NCI-H82 (cell line): ENCODE data around the gene ETV7.
"Not testable (repeated sequence)": the region's sequence is repeated elsewhere in the genome, so short reads cannot be mapped to it uniquely, and the experiment has no call there.

Experiments used
- DNase-seq: peaks from one replicate; lab custom pipeline; 2025; lab: John Stamatoyannopoulos, UW

The ETV7 gene

DNA sequence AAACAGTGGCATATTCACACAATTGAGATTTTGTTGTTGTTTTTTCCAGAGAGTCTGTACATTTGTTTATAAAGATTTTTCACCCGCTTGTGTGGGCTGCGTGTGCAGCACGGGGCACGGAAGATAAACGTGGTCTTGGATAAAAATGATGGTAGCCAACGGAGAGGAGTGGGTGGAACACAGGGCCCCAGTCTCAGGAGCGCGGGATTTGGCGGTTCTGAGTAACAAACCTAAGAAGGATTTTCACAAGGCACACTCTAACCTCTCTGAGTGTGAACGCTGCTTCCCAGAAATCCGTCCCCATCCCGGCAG lies 47.2 kb downstream of the ETV7 start:
- DNase-seq = no peak

DNA sequence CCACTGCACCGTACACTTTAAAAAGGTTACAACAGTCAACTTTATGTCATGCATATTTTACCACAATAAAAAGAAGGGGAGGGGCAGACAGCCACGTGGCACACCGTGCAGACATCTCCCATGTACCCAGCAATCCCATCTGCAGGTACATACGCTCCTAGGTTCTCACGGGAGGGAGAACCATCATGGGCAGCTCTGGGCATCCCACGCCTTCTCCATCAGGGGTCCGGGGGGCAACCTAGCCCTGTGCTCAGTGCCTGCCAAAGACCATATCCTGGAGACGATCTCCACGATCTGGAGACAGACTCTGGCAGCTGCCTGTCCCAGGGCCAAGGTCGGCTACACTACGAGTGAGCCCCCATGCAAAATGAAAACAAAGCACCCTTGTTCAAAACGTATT lies 48.3 kb downstream of the ETV7 start:
- DNase-seq = no peak

DNA sequence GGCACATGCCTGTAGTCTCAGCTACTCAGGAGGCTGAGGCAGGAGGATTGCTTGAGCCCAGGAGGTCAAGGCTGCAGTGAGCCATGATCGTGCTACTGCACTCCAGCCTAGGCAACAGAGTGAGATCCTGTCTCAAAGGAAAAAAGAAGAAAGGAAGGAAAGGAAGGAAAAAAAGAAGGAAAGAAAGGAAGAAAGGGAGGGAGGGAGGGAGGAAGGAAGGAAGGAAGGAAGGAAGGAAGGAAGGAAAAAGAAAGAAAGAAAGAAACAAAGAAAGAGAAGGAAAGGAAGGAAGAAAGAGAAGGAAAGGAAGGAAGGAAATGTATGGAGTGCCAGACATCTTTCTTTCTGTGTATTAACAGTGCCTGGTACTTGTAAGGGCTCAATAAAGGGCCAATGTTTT lies 49.2 kb downstream of the ETV7 start:
- not testable (repeated sequence) for DNase-seq

DNA sequence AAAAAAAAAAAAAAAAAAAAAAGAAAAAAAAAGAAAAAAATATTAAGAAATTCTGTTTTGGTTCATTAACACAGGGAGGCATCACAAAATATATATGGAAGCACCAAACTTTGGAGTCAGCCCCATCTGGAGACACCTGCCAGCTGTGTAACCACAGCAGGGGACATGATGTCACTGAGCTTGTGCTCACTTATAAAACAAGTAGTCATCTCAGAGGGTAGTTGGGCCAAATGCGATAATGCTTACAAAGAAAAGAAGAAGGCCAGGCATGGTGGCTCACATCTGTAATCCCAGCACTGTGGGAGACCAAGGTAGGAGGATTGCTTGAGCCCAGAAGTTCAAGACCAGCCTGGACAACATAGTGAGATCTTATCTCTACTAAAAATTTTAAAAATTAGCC lies 49.7 kb downstream of the ETV7 start:
- DNase-seq = no peak

DNA sequence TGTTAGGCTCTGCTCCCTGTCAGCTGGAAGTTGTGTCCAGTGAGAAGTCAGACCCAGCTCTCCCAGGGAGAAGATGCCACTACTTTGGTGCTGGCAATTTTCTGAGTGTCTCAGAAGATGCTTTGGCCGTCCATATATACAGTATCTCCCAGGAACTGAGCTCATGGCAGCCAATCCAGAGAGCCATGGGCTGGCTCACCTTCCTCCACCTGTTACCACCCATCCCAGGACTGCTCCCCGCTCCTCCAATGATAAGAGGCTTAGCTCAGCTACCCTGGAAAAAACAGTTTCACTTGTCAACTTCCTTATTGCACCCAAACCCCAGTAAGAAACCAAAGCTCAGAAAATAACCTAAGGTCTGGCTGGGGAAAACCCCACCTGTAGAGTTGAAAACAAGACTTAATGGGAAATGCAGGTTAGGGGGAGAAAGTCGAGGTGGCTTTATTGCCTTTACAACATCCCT lies 50.7 kb downstream of the ETV7 start, which contains the start of gene BNIP5:
BNIP5 (minus strand) TSS at position 110 of the 463 bp plus-strand sequence. CDS start 6,198 bp downstream, outside the sequence.
- DNase-seq = no peak

DNA sequence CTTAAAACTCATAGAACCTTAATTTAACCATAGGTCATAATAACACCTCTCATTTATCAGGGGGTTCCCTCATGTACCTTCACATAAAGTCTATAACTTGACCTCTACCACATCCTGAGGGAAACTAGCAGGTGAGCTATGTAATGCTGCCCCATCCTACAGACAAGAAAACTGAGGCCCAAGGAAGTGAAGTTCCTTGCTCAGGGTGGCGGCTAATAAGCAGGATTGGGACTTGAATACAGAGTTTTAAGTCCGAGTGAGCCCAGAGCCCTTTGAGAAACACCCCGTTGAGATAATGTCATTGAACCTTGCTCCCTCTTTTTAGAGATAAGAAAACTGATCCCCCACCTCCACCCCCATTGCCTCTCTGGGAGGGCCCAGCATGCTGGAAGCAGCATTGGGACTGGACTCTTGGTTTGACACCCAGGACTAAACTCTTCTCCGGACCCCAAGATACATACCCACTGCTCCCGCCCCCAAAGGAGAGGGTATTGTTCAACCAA lies 51.2 kb downstream of the ETV7 start:
- DNase-seq = no peak

DNA sequence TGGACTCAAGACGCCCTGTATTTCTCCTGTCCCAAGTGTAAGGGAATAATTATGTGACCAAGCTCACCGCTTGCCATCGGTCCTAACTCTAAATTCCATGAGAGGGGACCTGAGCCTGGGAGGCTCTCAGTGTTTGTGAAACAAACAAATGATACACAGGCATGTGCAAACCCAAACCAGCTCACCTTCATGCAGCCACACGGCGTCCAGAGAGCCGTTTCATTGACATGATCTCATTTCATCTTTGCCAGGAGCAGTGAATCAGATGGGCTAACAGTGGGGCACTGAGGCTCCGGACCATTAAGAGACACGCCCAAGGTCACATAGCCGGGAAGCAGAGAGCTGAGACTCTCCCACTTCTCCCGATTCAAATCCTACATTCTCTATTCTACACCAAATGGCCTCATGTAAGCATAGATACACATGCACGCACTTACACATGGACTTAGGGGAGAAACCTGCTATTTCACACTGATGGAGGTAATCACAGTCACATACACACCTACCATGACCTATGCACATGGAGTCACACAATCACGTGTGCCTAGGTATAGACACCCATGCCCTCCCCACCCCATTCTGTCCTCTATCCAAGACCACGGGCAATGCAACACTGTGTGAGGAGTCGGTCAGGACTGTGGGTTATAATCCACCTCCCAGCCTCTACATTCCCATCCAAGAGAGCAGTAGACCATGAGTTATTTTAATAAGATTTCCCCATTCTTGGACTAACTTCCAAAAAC lies 51.8 kb downstream of the ETV7 start:
- DNase-seq = no peak

DNA sequence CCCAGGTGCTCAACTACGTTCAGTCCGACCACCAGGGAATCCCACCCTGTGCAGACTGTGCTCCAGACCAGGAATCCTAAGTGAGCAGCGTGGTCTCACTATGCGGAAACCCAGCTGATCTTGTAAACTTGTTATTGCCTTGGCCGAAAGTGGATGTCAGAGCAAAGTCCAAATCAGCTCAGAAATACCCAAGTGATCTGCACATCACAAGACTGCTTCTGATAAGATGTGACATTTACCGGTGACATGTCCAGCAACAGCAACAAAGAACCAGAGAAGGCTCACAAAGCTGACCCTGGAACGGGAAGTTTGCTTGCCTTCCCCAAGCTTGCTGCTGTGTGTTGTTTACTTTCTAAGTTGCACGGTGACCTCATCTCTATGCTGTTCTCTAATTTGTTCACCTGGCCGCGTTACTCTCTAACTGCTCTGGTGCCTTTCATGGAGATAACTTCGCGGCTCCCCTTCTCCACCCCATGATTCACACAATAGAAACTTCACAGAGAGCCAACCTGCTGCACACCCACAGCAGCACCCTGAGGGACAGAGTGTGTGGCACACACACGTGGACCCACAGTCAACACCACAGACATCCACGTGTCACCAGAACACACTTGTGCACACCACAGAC lies 52.5 kb downstream of the ETV7 start:
- no peak for DNase-seq

DNA sequence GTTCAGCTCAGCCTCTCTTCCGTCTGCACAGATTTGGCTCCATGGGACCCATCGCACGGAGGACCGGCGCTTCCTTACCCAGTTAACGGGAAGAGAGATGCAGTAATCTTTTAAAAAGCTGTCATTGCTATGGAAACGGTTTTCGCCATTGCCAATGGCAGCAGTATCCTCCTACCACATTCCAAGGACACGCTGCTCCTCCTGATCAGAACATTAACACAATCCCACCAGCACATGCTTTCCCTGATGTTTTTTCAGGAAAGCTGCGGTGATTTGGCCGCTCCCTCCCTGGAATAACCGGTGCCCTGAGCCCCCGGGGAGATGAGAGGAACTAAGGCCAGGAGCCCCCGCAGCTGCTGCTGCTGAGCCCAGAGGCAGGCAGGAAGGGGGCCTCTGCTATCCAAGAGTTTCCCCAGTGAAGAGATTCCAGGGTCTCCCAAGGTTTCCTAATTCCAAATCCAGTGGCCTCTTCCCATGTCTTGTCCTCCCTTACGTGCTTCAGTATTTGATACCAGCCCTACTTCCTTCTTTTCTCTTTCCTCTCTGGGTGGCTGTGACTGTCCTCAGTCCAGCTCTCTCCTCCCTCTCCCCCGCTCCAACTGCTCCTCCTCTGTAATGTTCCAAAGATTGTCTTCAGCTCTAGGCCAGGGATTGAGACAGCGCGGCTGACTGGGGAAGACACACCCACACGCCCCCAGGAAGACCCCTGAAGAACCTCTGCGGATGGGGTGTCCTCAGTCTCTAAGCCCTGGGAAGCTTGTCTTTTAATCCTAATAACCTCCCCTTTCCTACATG lies 53.3 kb downstream of the ETV7 start:
- DNase-seq = no peak

DNA sequence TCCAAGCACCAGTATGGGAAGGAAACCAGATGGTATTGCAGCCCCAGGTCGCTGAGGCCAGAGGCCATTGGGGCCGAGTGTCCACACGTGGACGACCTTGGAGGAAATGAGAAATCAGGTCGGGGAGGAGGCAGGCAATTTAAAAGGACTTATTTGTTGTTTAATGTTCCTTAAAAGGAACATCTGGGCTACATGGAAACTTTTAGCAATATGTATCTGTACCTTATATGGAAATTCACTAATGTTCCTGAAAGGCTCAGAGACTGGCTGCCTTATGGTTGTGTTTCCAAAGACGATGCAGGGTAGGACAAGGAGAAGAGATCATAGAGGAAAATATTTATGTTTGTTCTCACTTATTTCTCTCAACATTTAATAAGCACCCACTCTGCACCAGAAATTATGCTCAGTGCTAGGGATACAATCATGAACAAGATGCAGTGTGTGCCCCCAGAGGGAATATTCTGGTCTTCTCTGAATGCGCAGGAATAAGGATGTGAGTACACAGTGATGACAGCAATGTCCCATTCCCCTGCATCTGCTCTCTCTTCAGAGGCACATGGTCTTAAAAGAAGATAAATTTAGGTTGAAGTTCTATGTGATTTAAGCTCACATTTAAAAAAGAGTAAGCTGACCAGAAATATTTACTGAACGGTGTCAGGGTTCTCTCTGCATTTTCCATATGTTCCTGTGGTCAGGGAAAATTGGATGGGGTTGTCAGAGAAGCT lies 54.1 kb downstream of the ETV7 start:
- DNase-seq = no peak

DNA sequence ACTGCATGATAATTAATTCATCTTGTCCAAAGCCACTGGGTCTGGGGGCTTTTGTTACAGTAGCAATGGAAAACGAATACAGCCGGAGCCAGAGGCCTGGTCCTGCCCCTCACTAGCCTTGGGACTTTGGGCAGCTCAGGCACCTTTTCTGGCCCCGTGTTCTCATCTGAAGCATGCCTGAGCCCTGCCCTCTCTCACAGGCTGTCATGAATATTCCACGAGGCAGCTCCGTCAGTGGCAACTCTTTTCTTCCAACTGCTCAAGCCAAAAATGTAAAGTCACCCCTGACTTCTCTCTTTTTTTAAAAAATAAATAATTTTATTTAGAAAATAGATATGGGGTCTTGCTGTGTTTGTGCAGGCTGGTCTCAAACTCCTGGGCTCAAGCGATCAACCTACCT lies 56.1 kb downstream of the ETV7 start:
- DNase-seq = no peak

DNA sequence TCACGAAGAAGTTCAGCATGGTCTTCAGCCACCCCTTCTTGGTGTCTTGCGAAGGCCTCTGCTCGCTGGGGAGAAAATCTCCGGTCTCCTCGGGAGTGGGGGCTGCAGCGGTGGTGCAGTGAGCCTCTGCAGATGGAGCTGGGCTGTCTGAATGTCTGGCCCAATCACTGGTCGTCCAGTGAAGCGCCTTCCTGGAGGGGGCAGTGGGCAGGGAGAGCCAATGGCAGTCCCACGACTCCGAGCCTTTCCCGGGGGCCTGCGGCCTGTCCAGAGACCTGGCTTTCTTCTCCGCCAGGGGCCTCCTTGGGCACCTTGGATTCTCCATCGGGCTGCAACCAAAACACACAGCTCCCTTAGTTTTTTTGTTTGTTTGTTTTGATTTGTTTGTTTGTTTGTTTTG lies 57.1 kb downstream of the ETV7 start:
- no peak for DNase-seq

DNA sequence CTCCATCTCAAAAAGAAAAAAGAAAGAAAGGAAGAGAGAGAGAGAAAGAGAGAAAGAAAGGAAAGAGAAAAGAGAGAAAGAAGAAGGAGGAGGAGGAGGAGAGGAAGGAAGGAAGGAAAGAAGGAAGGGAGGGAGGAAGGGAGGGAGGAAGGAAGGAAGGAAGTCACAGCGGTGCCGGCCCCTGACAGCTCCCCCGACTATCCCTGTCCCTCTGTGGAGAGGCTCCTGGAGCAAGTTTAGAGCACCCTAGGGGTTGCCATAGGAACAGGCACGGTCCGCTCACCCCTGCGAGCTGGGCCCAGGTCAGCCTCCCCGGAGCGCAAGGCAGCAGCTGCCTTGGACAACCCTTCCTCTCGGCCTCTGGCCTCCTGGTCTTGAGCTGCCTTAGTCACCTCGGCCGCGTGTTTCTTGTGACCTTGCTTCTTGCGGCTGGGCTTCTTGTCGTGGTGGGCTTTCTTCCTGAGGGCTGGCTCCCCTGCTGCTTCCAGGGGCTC lies 57.6 kb downstream of the ETV7 start:
- no peak for DNase-seq

DNA sequence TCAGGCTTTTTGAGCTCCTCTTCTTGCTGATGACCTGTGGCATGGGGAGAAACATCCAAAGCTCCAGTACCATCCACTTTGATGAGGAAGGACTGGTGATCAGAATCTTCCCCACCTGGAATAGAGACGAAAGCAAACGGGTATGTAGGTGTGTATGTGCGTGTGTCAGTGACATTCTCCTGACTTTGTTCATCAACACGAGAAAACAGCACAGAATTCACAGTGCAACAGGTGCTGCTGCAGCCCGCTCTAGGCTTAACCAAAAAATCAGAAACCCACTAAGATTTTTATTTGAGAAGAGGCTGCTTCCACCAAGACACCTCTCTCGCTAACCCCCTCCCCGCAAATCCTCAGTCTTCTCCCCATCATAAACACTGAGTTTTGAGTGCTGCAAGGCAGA lies 58.9 kb downstream of the ETV7 start:
- no peak for DNase-seq

DNA sequence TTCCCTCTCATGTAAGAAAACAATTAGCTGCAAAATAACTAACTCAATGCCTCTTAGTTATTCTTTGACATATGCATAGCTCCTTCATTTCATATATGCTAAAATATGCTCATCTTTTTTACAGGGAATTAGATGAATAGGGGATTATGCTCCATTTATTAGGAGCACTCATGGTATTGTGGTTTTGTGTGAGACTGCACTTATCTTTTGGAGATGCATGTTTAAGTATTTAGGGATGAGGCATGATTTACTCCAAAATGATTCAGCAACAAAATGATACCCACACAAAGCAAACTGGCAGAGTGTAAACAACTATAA lies 59.6 kb downstream of the ETV7 start:
- DNase-seq = no peak

DNA sequence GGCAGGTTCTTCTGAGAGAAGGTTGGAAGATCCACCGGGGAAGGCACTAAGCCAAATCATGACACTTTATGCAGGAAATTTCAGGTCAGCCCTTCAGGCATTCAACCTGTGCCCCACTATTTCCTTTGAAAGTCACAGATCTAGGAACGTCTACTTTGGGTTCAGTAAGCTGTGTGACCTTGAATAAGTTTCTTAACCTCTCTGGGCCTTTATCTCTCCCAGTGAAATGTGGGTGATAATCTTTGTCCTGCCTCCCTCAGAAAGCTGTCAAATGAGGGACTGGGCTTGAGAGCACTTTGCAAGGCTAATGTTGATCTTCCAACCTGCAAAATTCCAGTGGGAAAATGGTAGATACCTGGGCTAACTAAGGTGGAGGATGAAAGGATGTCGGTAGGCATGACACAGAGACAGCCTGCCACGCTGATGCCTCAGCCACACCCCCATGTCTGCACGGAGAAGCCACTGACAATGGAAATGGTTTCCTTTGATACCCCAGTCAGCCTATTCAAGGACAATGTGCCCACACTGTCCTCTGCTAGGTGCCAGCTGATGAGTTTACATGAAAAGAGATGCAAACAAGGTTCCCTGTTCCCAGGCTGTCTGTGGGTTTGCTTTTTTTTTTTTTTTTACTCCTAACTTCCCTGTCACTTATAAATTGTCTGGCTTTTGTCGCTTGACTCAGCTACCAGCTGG lies 60.1 kb downstream of the ETV7 start:
- no peak for DNase-seq

DNA sequence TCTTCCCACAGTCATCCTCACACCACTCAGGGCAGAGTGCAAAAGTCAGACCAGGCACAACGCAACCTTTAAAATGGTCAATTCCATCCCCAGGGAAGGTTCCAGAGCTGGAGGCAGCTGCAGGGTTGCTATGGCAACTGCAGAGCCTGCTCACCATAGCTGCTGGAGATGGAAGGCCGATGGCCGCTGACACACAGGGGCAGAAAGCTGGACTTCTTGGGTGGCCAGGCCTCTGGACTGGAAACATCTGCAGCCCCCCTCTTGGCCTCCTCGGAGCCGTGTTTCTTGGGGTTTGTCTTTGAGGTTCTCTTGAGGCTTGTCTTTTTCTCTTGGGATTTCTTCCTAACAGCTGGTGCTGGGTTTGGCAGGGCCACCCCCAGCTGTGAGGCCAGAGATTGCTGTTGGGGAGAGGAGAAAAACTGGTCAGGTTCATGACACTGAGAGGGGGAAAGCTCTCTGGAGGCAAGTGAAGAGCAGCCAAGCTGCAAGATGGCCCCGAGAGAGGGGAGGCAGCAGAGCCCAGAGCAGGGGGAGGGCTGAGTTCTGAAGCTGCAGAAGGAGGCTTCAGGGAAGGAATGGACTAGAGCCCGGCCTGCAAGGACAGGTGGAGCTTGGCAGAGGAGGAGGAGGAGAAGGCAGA lies 61.0 kb downstream of the ETV7 start:
- DNase-seq = peak; percentile 15

DNA sequence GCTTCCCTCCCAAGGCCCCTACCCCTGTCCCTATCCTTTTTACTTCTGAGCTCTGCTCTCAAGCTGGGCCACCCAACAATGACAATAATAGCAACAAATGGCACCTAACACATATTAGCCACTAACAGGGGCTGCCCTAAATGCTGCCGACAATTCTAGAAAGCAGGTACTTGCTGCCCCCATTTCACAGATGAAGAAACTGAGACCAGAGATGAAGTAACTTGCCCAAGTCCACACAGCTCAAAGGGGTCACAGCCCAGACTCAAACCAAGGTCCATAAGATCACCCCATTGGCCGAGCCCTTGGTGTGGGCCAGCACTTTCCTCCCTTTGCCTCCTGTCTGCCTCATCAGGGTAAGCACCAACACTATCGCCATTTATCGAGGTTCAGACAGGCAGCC lies 62.8 kb downstream of the ETV7 start:
- DNase-seq = no peak

DNA sequence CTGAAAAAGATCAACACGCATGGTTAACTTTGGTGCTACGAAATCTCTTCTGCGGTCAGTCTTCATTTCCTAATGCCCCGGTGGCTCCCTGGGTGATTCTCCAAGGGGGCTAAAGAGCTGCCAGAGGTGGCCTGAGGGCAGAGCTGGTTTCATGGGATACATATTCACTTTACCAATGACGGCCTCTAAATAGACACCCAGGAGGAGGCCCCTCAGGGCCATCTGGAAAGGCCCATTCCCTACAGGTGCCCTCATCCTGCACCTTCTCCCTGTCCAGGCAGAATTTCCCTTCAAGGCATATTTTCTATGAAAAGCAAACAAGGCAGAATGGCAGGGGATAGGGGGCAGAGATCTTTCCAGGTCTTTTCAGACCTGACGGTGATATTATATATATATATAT lies 63.3 kb downstream of the ETV7 start:
- DNase-seq = no peak

DNA sequence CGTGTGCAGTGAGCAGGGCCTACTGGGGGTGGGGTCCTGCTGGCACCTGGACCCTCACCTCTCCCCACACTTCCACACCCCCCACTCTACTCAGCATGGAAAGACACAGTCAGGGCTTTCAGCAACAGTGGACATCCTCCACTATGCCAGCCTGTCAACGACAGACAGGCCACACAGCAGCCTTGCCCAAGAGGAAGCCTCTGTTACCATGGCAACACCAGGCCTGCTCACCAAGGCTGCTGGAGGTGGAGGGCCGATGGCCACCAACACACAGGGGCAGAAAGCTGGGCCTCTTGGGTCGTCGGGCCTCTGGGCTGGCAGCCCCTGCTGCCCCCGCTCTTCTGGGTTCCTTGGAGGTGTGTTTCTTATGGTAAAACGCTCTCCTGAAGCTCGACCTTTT lies 64.4 kb downstream of the ETV7 start:
- peak; percentile 21 for DNase-seq

DNA sequence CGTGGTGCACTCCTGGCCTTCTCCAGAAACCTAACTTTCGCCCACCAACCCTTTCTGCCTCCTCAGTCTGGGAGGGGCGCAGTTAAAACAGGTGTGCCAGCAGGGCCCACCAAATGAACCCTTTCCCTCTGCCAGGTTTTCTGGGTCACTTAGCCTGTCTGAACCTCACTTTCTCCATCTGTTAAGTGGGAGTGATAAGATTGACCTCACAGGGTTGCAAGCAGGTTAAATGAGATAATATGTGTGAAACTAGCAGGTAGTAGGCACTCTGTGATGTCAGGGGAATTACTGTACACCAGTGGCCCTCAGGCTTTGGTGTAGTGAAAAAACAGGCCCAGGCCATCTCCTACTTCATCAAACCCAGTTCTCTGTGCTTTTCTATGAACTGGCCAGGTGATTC lies 64.9 kb downstream of the ETV7 start:
- DNase-seq = no peak
